Activated CD4-positive, alpha-beta T cell treated with anti-CD3 and anti-CD28 coated beads for 24 hours (primary cell): ENCODE data around the gene STXBP4.

Experiments
- DNase-seq, 2 donors: peaks; one replicate each; pipeline ENCODE4 v3.0.0-alpha.2; 2020; ENCODE audit warnings: low read depth in 2 of 2

STXBP4 gene

GRCh38 chr17:55120651-55121050 lies 152.1 kb downstream of the STXBP4 start:
- no peak for DNase-seq

DNA sequence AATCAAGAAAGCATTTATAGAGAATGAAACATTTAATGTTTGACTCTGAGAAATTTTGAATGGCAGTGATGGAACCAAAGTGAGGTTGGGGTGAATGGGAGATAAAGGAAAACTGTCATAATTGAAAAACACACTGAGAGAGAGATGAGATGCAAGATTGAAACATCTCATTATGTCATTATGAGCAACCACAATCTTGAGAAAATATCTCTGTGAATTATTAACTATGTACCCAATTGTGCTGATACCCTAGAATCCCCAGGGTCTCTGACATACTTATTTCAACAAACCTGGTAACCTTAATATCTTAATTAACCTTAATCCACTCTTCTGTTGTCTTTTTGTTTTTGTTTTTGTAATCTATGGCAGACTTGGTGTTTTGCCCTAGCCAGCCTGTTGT lies 152.7 kb downstream of the STXBP4 start:
- no peak for DNase-seq

DNA sequence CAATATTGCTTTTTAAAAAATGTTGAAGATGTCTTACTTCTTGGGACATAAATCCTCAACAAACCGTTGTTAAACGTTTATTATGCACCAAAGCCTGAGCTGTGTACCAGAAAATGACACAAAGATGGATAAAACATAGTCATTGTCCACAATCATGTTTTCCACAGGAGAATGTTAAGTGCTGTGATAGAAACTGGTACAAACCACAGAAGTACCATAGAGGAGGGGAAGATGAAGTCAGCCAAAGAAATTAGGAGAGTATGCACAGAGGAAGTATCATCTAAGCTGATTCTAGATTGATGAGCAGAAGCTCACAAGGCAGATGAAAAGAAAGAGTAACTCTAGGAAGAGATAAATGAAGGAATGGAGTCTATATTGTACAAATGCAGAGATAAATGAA lies 153.5 kb downstream of the STXBP4 start:
- no peak for DNase-seq

- no peak for DNase-seq
Observed at GRCh38 chr17:55124730-55125360, 156.3 kb downstream of the STXBP4 start.

DNA sequence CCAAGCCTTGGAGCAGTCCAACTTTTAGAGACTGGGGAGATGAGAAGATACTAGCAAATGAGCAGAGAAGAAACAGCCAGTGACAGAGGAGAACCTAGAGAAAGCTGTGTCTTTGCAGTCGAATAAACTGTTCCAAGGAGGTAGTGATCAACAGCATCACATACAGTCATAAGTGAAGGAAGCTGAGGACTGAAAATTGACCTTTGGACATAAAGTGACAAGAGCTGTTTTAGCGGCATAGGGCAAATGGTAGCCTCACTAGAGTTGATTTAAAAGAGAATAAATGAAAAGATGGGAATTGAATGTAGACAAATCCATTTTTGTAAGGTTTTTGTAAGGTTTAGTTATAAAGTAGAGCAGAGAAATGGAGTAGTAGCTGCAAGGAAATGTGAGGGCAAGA lies 165.0 kb downstream of the STXBP4 start:
- DNase-seq, result no peak

DNA sequence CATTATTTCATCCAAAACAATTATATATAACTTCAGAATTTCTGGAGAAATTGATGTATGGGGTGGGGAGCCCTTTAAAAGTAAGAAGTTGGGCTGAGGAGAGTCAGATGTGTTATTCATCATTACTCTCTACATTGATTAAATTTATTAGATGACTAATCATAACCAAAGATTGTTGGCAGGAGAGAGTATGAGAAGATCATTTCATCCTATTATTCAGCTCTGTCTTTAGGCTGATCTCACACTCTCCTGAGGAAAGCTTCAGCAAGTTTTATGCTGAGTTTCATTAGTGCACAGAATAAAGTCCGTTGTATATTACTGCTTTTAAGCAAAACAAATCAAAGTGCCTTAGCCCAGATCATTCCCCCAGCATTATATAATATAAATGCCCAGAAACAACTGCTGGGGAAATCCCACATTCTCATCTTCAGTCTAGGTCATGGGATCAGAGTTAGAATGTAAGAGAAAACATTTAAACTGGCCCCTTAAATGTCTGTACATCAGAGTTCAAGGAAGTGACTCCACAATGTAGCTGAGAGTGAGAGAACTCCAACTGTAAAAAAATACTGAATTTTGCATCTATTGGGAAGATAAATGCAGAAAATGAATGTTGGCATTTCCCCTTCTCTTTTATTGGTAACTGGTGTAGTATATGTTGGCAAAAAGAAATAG lies 166.1 kb downstream of the STXBP4 start:
- no peak for DNase-seq

DNA sequence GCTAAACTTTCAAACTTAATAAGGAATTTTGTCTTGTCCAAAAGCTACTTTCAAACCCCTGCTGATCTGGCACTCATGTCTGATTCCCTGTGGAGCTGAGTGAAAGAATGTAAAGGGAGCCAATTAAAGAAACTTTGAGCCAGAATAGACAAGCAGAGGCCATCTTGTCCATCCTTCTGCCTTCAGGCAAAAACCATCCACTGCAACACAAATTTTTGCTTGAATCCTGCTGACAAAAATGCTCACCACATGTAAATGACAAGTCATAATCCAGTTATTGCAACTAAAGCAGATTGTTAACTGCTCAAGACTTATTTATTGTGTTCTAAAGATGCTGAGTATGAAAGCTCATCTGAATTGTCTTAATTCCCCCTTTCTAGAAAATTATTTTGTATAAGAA lies 172.2 kb downstream of the STXBP4 start:
- no peak for DNase-seq

DNA sequence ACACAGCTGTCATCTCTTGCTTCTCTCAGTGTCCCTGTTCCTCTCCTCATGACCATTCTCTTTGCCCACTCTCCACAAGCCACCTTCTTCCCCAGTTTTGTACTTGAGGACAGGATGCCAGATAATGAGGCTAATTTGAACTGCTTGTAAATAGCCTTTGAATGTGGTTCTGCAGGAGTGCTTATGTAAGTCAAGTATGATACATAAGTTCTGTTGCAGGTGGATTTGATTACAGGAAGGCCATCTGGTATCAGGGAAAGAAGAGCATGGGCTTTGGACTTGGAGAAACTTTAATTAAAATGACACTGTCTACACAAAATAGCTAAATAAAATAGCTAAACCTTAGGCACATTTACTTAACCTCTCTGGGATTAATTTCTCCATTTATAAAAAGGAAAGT lies 176.0 kb downstream of the STXBP4 start:
- DNase-seq, result no peak

DNA sequence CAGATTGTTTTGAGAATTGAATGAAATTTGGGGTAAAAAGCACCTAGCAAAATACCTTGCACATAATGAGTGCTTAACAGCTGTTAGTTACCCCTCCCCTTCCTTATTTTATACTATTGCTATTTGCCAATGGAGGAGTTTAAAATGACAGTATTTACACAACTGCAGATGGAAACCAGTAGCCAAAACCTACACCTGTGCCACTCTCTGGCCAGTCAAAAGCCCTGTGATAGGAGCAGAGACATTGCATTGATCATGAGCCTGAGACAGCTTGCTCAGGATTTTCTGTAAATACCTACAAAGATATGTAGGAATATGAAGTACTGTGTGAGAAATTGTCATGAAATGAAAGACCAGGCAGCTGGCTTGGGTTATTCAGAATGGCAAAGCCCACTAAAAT lies 180.9 kb downstream of the STXBP4 start:
- no peak for DNase-seq

DNA sequence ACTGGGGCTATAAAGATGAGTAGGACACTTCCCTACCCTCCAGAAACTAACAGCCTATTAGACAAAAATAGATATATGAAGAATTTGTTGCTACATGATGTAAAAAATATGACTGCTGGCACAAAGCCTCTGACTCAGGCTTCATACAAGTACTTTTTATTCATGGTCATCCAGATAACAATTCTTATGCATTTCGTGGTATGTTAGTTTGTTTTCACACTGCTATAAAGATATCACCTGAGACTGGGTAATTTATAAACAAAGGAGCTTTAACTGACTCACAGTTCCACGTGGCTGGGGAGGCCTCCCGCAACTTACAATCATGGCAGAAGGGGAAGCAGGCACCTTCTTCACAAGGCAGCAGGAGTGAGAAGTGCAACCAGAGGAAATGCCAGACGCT lies 183.7 kb downstream of the STXBP4 start:
- no peak for DNase-seq

DNA sequence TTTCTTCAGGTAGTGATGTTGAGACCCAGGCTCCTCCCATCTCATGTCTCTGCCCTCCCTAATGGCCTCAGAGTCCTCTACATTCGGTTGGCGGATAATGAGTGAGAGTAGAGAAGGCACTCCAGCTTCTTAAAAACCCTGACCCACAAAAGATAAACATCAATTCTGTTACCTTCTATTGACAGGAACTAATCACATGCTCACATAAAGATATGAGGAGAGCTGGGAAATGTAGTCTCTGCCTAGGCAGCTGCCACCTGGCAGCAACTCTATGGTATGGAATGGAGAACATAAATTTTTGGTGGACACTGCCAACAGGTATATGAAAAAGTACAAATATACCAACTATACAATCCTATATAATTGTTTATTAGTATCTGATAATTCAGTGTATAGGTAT lies 185.5 kb downstream of the STXBP4 start:
- DNase-seq, result no peak

DNA sequence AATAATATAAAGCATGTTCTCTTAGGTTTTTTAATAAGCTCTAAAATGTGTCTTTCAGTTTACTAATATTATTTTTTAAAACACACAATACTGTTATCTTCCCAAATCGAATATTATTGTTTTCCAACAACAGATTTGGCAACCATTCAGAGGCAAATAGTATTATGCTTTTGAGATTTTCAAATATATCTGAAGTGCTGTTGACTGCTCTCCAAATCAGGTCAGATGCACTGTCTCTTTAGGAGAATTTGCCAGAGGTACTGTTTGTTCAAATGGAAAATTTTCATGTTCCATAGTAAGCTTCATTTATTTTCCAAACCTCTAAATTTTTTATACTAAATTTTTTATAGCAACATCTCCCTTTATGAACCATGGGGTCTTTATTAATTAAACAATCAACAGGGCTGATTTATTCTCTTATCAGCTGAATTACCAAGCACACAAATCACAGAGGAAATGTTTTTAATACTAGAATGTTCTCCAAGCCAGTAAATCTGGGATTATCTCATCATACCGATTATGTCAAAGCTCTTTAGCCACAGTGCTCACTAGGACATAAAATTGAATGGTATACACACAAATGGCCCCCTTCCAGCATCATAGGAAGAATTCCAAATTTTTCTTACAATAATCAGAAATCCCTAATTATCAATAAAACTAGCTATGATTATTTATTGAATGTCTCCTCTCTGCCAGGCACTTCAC lies 187.4 kb downstream of the STXBP4 start:
- DNase-seq, result no peak

GRCh38 chr17:55157165-55157564 lies 188.6 kb downstream of the STXBP4 start:
- DNase-seq, result no peak

- DNase-seq, result no peak
Observed at GRCh38 chr17:55158439-55158838, 189.9 kb downstream of the STXBP4 start.

GRCh38 chr17:55159251-55159650 lies 190.7 kb downstream of the STXBP4 start:
- DNase-seq, result no peak

GRCh38 chr17:55160501-55160900 lies 191.9 kb downstream of the STXBP4 start:
- no peak for DNase-seq

DNA sequence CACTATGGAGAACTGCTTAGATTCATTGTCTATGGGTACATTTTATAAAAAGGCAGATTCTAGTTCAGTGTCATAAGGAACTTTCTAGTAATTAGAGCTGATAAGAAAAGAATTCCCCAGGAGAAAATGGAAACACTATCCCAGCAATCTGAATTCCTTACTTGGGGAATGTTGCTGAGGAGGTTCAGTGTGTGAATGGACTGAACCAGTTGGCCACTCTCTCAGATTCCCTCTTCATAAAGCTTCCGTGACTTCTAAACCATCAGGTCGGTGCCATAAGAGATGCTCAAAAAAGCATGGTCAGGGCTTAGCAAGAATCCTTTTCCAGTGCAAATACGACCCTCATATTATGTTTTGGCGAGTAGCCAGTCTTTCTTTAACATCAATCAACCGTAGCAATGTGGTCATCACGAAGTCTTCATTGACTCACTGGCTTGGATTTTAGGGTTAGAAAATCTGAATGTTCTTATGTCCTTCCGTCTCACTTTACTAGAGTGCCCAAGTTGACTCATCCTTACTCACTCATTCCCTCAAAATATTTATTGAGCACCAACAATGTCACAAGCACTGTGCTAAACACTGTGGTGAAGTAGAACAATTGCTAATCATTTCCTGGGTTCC lies 193.5 kb downstream of the STXBP4 start:
- no peak for DNase-seq

DNA sequence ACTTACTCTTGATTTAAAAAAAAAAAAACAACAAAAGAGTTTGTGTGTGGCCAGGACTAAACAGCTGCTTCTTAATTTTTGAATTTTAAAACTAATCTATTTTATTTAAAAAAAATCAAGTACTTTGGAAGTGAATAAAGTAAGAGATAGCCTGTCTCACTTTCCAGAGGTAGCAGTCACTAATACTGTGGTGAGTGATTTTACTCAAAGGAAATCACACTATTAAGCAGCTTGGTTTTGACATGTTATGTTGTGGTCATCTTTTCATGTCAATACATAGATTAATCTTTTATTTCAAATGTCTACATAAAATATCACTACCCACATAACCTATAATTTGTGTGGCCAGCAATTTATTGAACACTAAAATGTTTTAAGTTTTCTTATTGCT lies 194.0 kb downstream of the STXBP4 start:
- no peak for DNase-seq

DNA sequence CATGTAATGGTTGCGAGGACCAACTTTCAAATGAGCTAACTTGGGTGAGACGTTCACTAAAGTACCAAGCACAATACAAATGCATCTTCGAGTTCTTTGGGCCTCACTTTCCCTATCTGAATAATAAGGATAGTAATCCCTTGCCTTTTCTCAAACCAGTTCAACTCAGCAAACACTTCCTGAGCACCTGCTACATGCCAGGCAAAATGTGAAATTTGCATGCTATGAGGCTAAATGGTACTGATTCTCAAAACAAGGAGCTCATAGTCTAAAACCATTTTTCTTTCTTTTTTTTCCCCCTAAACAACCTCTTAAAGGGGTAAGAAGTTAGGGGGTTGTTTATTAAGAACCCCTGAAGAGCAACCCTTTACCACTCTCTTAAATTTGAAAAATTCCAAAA lies 194.8 kb downstream of the STXBP4 start:
- DNase-seq, result no peak

GRCh38 chr17:55166506-55166905 lies 197.9 kb downstream of the STXBP4 start:
- no peak for DNase-seq

DNA sequence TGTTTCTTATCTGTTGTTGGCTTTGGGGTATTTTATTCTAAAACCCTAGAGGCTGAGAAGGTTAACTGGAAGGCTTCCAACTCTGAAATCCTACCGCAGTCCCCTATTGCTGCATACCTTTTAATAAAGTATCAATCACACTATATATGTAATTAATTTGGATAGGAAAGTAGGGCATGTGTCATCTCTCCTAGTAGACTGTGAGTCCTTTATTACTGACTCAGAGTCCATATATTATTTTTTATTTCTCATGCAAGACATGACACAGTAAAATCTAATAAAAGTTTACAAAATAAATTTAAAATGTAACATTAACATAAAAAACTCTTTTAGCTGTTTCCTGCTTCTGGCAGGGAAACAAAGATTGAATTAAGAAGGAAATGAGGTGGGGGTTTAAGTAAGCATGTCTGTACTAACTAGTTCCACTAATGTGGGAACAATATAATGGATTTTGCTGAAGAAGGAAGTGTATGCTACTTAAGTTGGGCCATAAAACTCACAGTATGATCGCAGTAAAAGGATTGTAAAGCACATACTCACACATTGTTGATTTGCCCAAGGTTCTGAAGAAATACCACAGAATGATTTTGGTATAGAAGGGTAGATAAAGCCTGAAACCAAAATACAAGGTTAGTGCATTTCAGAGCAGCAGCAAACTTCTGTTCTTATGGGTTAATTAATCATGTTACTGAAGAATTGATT lies 198.6 kb downstream of the STXBP4 start:
- DNase-seq, result no peak
